ENCODE data around the gene DLEC1.

Gene DLEC1

DNA sequence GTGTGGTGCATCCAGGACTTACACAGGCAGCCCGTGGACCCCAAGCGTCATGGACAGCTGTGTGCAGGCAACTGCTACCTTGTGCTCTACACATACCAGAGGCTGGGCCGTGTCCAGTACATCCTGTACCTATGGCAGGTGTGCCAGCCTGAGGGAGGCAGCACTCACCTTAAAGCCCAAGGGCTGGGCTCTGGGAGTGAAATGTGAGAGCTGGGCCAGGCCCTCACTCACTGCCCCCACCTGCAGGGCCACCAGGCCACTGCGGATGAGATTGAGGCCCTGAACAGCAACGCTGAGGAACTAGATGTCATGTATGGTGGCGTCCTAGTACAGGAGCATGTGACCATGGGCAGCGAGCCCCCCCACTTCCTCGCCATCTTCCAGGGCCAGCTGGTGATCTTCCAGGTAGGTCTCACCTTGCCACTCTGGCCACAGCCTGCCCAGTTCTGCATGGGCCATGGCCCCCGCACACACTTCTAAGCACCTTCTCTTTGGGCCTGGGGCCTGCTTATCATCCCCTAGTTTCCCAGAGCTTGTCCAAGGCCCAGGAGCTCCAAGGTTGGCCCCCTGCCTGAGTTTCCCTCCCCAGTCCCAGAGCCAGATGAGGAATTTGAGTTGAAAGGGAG lies 37.4 kb upstream of the DLEC1 start:
- H3K36me3 ChIP-seq (ENCODE audit: control insufficient read depth, insufficient read depth, low read length) = no peaks in the 10 kb centered on the region
- no peaks in the 10 kb centered on the region for H3K9me3 ChIP-seq (ENCODE audit: control insufficient read depth, low read length)
- no peak overlapping the region for H3K27ac ChIP-seq (ENCODE audit: insufficient read depth, low read depth, low read length, poor library complexity, severe bottlenecking)
- WGBS, 2 experiments = 84% methylated on average over 9 of the region's 9 CpGs
- no peak overlapping the region for H3K4me3 ChIP-seq (ENCODE audit: insufficient read depth, low read depth, low read length)
- H3K27me3 ChIP-seq (ENCODE audit: control insufficient read depth, insufficient read depth, low read length, poor library complexity, severe bottlenecking) = peaks cover 9% of the 10 kb centered on the region
- no peaks in the 10 kb centered on the region for H3K4me1 ChIP-seq (ENCODE audit: control insufficient read depth, insufficient read depth, low read length)

DNA sequence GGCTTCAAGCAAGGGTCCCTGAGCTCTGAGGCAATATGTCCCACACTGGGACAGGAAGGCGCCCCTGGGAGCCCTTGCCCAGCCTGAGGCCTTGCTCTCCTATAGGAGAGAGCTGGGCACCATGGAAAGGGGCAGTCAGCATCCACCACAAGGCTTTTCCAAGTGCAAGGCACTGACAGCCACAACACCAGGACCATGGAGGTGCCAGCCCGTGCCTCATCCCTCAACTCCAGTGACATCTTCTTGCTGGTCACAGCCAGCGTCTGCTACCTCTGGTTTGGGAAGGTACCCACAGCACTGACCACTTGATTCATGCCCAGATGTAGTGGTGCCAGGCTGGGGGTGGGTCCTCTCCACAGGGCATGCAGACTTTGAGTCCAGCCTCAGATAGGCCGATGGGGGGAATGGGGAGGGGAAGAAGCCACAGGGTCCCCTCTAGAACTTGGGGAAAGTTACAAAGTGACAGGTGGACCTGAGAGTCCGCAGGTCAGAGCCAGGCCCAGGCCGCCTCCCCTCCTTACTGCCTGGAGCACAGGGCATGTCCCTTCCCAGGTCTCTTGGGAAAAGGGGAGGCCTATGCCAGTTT lies 36.6 kb upstream of the DLEC1 start:
- Histone ChIP-seq H3K27ac (ENCODE audit: insufficient read depth, low read depth, low read length, poor library complexity, severe bottlenecking) (no peak overlapping the region), H3K9me3 (ENCODE audit: control insufficient read depth, low read length) (no peaks in the 10 kb centered on the region), H3K27me3 (ENCODE audit: control insufficient read depth, insufficient read depth, low read length, poor library complexity, severe bottlenecking) (peaks cover 9% of the 10 kb centered on the region), H3K36me3 (ENCODE audit: control insufficient read depth, insufficient read depth, low read length) (no peaks in the 10 kb centered on the region), H3K4me3 (ENCODE audit: insufficient read depth, low read depth, low read length) (no peak overlapping the region), H3K4me1 (ENCODE audit: control insufficient read depth, insufficient read depth, low read length) (no peaks in the 10 kb centered on the region)
- WGBS, 2 experiments = 88 to 92% methylated on average over 6 of the region's 6 CpGs

DNA sequence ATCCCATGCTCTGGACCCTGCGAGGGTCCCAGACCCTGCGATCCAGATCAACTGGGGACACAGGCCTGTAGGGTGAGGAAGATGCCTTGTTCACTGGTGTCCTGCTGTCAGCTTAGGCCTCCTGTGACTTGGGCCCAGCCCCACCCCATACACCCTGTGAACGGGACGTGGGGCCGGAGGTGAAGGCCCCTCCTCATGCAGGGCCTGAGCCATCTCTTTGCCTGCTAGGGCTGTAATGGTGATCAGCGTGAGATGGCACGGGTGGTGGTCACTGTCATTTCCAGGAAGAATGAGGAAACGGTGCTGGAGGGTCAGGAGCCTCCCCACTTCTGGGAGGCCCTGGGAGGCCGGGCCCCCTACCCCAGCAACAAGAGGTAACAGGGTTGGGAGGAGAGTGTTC lies 36.1 kb upstream of the DLEC1 start:
- Histone ChIP-seq H3K27ac (ENCODE audit: insufficient read depth, low read depth, low read length, poor library complexity, severe bottlenecking) (no peak overlapping the region), H3K9me3 (ENCODE audit: control insufficient read depth, low read length) (no peaks in the 10 kb centered on the region), H3K36me3 (ENCODE audit: control insufficient read depth, insufficient read depth, low read length) (peaks cover 4% of the 10 kb centered on the region), H3K4me1 (ENCODE audit: control insufficient read depth, insufficient read depth, low read length) (no peaks in the 10 kb centered on the region), H3K27me3 (ENCODE audit: control insufficient read depth, insufficient read depth, low read length, poor library complexity, severe bottlenecking) (peaks cover 8% of the 10 kb centered on the region), H3K4me3 (ENCODE audit: insufficient read depth, low read depth, low read length) (no peak overlapping the region)
- 87 to 90% methylated on average over 9 of the region's 9 CpGs for WGBS, 2 experiments

DNA sequence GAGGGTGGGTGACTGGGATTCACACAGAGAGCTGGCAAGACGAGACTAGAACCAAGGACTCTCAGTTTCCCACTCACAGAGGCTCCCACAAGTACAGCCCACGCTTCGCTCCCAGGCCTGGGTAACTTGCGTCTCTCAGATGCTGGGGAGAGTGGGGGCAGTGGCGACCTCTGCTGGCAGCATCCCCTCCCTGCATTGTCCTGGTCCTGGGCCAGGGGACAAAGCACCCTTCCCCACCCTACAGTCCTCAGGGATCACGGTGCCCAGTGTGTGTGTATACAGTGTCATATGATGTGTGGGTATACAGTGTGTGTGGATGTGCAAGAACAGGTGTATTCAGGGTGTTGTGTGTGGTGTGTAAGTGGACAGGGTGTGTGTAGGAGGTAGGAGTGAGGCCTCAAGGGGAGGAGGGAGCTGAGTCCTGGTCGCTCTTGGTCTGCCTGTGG lies 35.6 kb upstream of the DLEC1 start:
- H3K9me3 ChIP-seq (ENCODE audit: control insufficient read depth, low read length) = no peaks in the 10 kb centered on the region
- H3K4me3 ChIP-seq (ENCODE audit: insufficient read depth, low read depth, low read length) = no peak overlapping the region
- no peak overlapping the region for H3K27ac ChIP-seq (ENCODE audit: insufficient read depth, low read depth, low read length, poor library complexity, severe bottlenecking)
- WGBS, 2 experiments = 34 to 47% methylated on average over 7 of the region's 7 CpGs
- H3K27me3 ChIP-seq (ENCODE audit: control insufficient read depth, insufficient read depth, low read length, poor library complexity, severe bottlenecking) = peaks cover 3% of the 10 kb centered on the region
- H3K36me3 ChIP-seq (ENCODE audit: control insufficient read depth, insufficient read depth, low read length) = peaks cover 7% of the 10 kb centered on the region
- no peaks in the 10 kb centered on the region for H3K4me1 ChIP-seq (ENCODE audit: control insufficient read depth, insufficient read depth, low read length)

DNA sequence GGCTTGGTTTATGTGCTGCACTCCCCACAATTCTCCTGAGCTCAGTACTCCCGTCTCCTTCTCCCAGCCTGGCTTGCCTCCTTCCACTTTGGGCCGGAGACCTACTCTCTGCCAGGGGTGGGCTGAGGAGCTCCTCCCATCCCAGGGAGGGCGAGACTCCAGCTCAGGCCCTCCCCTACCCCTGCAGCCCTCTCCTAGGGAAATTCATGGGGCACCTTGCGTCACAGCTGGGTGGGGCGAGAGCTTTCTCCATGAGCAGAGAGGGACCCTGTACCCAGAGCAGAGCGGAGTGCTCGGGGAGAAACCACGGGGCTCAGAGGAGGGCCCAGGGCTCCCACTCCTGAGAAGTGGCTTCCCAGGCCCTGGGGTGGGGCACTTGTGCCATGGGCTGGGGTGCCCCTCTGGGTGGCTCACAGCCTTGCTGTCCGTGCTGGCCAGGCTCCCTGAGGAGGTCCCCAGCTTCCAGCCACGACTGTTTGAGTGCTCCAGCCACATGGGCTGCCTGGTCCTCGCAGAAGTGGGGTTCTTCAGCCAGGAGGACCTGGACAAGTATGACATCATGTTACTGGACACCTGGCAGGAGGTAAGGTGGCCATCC lies 35.1 kb upstream of the DLEC1 start:
- no peaks in the 10 kb centered on the region for H3K27me3 ChIP-seq (ENCODE audit: control insufficient read depth, insufficient read depth, low read length, poor library complexity, severe bottlenecking)
- H3K27ac ChIP-seq (ENCODE audit: insufficient read depth, low read depth, low read length, poor library complexity, severe bottlenecking) = no peak overlapping the region
- no peaks in the 10 kb centered on the region for H3K9me3 ChIP-seq (ENCODE audit: control insufficient read depth, low read length)
- no peak overlapping the region for H3K4me3 ChIP-seq (ENCODE audit: insufficient read depth, low read depth, low read length)
- H3K4me1 ChIP-seq (ENCODE audit: control insufficient read depth, insufficient read depth, low read length) = no peaks in the 10 kb centered on the region
- H3K36me3 ChIP-seq (ENCODE audit: control insufficient read depth, insufficient read depth, low read length) = peaks cover 9% of the 10 kb centered on the region
- WGBS, 2 experiments = 79 to 80% methylated on average over 11 of the region's 11 CpGs

DNA sequence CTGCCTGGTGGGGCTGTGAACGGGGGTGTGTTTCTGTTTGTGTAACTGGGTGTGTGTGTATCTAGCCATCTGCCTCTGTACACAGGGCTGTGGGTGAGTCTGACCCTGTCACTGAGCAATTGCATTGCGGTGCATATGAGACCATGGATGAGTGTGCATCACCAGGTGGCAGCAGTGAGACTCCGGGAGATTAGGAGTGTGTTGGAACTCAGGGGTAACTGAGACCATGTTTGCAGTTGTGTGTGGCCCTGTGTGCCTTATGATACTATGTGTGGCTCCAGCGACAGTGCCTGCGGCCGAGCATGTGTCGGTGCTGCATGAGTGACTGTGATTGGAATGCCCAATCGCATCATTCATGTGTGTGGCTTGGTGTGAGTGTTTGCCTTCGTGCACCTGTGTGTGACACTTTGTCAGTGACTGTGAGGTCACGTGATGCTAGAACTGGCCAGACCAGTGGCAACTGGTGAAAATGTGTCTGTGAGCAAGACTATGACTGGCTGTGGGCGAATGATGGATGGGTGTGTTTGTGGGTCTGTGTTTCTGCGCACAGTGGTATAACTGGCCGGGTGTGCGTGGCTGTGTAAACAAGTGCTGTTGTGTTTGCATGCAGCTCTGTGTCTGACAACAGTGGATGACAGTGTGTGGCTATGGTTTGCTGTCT lies 34.5 kb upstream of the DLEC1 start:
- H3K9me3 ChIP-seq (ENCODE audit: control insufficient read depth, low read length) = no peaks in the 10 kb centered on the region
- WGBS, 2 experiments = 85 to 86% methylated on average over 14 of the region's 14 CpGs

DNA sequence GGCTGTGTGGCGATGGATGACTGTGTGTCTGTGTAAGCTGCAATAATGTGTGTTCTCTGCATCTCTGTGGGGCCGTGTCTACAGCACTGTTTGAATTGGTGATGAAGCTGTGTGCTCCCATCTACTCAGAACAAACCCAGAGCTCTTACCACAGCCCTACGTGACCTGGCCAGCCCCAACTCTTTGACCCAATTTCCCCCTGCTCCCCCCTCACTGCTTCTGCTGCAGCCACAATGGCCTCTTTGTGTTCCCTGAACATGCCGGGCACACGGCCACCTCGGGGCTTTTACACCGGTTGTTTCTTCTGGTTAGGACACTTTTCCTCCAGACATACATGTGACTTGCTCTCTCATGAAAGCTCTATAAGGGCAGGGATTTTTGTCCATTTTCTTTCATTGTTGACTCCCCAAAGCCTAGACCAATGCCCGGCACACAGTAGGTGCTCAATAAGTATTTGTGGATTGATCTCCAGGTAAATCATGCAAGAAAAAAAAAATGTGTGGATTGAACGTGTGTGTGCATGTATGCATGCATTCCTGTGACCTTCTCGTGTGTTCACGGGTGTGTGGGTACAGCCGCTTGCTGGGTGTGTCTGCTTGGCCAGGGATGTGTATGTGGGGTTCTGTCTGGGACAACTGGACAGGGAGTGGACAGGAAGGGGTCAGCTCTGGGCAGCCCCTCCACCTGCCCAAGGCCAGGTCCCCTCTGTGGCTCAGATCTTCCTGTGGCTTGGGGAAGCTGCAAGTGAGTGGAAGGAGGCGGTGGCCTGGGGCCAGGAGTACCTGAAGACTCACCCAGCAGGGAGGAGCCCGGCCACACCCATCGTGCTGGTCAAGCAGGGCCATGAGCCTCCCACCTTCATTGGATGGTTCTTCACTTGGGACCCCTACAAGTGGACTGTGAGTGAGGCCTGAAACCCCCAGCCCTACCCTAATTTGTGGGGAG lies 33.7 kb upstream of the DLEC1 start:
- Histone ChIP-seq H3K36me3 (ENCODE audit: control insufficient read depth, insufficient read depth, low read length) (peaks cover 9% of the 10 kb centered on the region), H3K4me1 (ENCODE audit: control insufficient read depth, insufficient read depth, low read length) (no peaks in the 10 kb centered on the region)

More for the DNA sequence above, 34.5 kb upstream of the DLEC1 start:
- no peaks in the 10 kb centered on the region for H3K4me1 ChIP-seq (ENCODE audit: control insufficient read depth, insufficient read depth, low read length)
- H3K36me3 ChIP-seq (ENCODE audit: control insufficient read depth, insufficient read depth, low read length) = peaks cover 9% of the 10 kb centered on the region
- no peak overlapping the region for H3K4me3 ChIP-seq (ENCODE audit: insufficient read depth, low read depth, low read length)
- no peaks in the 10 kb centered on the region for H3K27me3 ChIP-seq (ENCODE audit: control insufficient read depth, insufficient read depth, low read length, poor library complexity, severe bottlenecking)
- no peak overlapping the region for H3K27ac ChIP-seq (ENCODE audit: insufficient read depth, low read depth, low read length, poor library complexity, severe bottlenecking)

DNA sequence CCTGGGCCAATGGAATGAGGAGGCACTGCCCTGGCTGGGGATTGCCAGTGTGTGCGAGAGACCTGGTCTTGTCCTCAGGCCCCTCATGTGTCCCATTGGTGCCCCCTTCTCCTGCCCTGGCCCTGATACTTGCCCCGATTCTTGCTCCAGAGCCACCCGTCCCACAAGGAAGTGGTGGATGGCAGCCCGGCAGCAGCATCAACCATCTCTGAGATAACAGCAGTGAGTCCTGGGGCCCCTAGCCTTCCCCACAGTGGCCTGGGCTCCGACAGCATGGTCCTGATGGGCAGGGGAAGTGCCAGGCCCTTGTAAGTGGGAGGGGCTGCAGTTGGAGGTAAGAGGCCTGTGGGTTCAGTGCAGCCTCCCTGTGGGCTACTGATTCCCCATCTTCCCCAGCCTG lies 33.0 kb upstream of the DLEC1 start:
- Histone ChIP-seq H3K4me3 (ENCODE audit: insufficient read depth, low read depth, low read length) (no peak overlapping the region), H3K27me3 (ENCODE audit: control insufficient read depth, insufficient read depth, low read length, poor library complexity, severe bottlenecking) (no peaks in the 10 kb centered on the region), H3K9me3 (ENCODE audit: control insufficient read depth, low read length) (no peaks in the 10 kb centered on the region), H3K36me3 (ENCODE audit: control insufficient read depth, insufficient read depth, low read length) (peaks cover 9% of the 10 kb centered on the region), H3K4me1 (ENCODE audit: control insufficient read depth, insufficient read depth, low read length) (no peaks in the 10 kb centered on the region), H3K27ac (ENCODE audit: insufficient read depth, low read depth, low read length, poor library complexity, severe bottlenecking) (no peak overlapping the region)
- 84 to 85% methylated on average over 5 of the region's 5 CpGs for WGBS, 2 experiments

More for the DNA sequence above, 33.7 kb upstream of the DLEC1 start:
- no peak overlapping the region for H3K4me3 ChIP-seq (ENCODE audit: insufficient read depth, low read depth, low read length)
- no peak overlapping the region for H3K27ac ChIP-seq (ENCODE audit: insufficient read depth, low read depth, low read length, poor library complexity, severe bottlenecking)
- H3K27me3 ChIP-seq (ENCODE audit: control insufficient read depth, insufficient read depth, low read length, poor library complexity, severe bottlenecking) = no peaks in the 10 kb centered on the region
- 90% methylated on average over 15 of the region's 15 CpGs for WGBS, 2 experiments
- H3K9me3 ChIP-seq (ENCODE audit: control insufficient read depth, low read length) = no peaks in the 10 kb centered on the region

DNA sequence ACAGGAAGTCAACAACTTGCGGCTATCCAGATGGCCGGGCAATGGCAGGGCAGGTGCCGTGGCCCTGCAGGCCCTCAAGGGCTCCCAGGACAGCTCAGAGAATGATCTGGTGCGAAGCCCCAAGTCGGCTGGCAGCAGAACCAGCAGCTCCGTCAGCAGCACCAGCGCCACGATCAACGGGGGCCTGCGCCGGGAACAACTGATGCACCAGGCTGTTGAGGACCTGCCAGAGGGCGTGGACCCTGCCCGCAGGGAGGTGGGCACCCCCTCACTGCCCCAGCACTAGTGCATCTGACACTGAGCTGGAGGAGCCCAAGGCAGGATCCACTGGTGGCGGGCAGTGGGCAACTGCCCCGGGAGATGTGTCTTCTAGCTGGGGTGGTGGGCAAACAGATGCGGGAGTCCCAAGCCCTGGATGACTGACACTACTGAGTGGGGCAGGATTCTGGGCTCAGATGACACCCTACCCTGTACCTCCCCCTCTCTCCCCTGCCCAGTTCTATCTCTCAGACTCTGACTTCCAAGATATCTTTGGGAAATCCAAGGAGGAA lies 32.5 kb upstream of the DLEC1 start:
- Histone ChIP-seq H3K27me3 (ENCODE audit: control insufficient read depth, insufficient read depth, low read length, poor library complexity, severe bottlenecking) (no peaks in the 10 kb centered on the region), H3K4me1 (ENCODE audit: control insufficient read depth, insufficient read depth, low read length) (no peaks in the 10 kb centered on the region), H3K36me3 (ENCODE audit: control insufficient read depth, insufficient read depth, low read length) (peaks cover 9% of the 10 kb centered on the region), H3K9me3 (ENCODE audit: control insufficient read depth, low read length) (no peaks in the 10 kb centered on the region), H3K27ac (ENCODE audit: insufficient read depth, low read depth, low read length, poor library complexity, severe bottlenecking) (no peak overlapping the region), H3K4me3 (ENCODE audit: insufficient read depth, low read depth, low read length) (no peak overlapping the region)
- 92 to 95% methylated on average over 16 of the region's 16 CpGs for WGBS, 2 experiments

Measured in ectodermal cell (in vitro differentiated cells).